Caco-2 (cell line): ENCODE data around the gene STUM. TPM values are rescaled to one million over a fixed set of nuclear protein-coding genes. Genes with fewer than 3 reads are reported as not detected.

ENCODE experiments used
- BruUV-seq: library from RNA; stranded (reverse); fragments of 400-500 nt; replicated peaks from 2 replicates; lab custom pipeline; 2021; lab: Mats Ljungman, UMichigan
- CTCF ChIA-PET: fragments of 300-600 bp; sonication (Branson Sonifier 250); formaldehyde crosslinking; loops from one replicate; lab custom pipeline; 2022; ENCODE audit warnings: antibody characterized with exemption; lab: Charles Lee
- POLR2A ChIA-PET: fragments of 300-600 bp; sonication (Branson Sonifier 250); formaldehyde crosslinking; loops from one replicate; lab custom pipeline; 2022; ENCODE audit warnings: antibody characterized with exemption; lab: Charles Lee
- DNase-seq, 2 experiments: peaks; one replicate each; pipeline versions ENCODE4 v3.0.0 to v3.0.0-alpha.2; 2020 to 2022
- H3K27me3 ChIP-seq: replicated peaks from 2 replicates; pipeline ENCODE4 v1.6.0; 2011; ENCODE audit warnings: low read length; ENCODE audit not compliant: control insufficient read depth, insufficient read depth
- H3K36me3 ChIP-seq: 2 replicates; pipeline ENCODE4 v1.5.1; 2011; ENCODE audit warnings: low read length; ENCODE audit not compliant: control insufficient read depth, insufficient read depth
- H3K4me1 ChIP-seq: fragments of 250-450 bp; sonication (Bioruptor Pico); 2 replicates; pipeline ENCODE4 v1.5.1; 2020; ENCODE audit warnings: mild to moderate bottlenecking
- H3K4me3 ChIP-seq: 2 replicates; pipeline ENCODE4 v1.5.1; 2011; ENCODE audit warnings: low read depth, mild to moderate bottlenecking, control low read depth, low read length
- H3K9me3 ChIP-seq: fragments of 250-450 bp; sonication (Bioruptor Pico); 2 replicates; pipeline ENCODE4 v1.5.1; 2020; ENCODE audit warnings: mild to moderate bottlenecking, moderate library complexity
- H3K27ac Mint-ChIP-seq: one replicate; pipeline ENCODE4 v1.8.0; 2022; ENCODE audit warnings: mixed read lengths; ENCODE audit not compliant: unreplicated experiment
- H3K27me3 Mint-ChIP-seq: one replicate; pipeline ENCODE4 v1.8.0; 2022; ENCODE audit warnings: mixed read lengths; ENCODE audit not compliant: insufficient read depth, unreplicated experiment
- H3K36me3 Mint-ChIP-seq: one replicate; pipeline ENCODE4 v1.8.0; 2022; ENCODE audit warnings: mild to moderate bottlenecking, mixed read lengths; ENCODE audit not compliant: insufficient read depth, unreplicated experiment
- H3K4me1 Mint-ChIP-seq: one replicate; pipeline ENCODE4 v1.8.0; 2022; ENCODE audit warnings: low read depth, mixed read lengths; ENCODE audit not compliant: unreplicated experiment
- H3K4me3 Mint-ChIP-seq: one replicate; pipeline ENCODE4 v1.8.0; 2022; ENCODE audit warnings: mild to moderate bottlenecking, moderate library complexity, mixed read lengths; ENCODE audit not compliant: unreplicated experiment
- H3K9me3 Mint-ChIP-seq: one replicate; pipeline ENCODE4 v1.8.0; 2022; ENCODE audit warnings: mixed read lengths; ENCODE audit not compliant: unreplicated experiment
- CTCF ChIP-seq, 2 experiments: fragments of 200-600 bp in 1 of 2; IDR thresholded peaks; 1 replicate in 1 of 2; 2 replicates in 1 of 2; pipeline versions ENCODE4 v1.5.1 to v1.8.0; 2011 to 2022; ENCODE audit warnings: antibody characterized with exemption in 1 of 2, control low read depth in 1 of 2, inconsistent platforms in 1 of 2, low read depth in 1 of 2, low read length in 1 of 2, mild to moderate bottlenecking in 1 of 2, moderate library complexity in 1 of 2; ENCODE audit not compliant: insufficient read depth in 1 of 2, severe bottlenecking in 1 of 2, unreplicated experiment in 1 of 2
- intact Hi-C: fragments of 100-400 bp; cut with micrococcal nuclease; formaldehyde crosslinking; loops from one replicate; pipeline ENCODE4 v1.10.0; 2022; ENCODE audit not compliant: unreplicated experiment
- total RNA-seq: library from RNA; stranded (reverse); gene quantifications from 2 replicates; pipeline ENCODE4 v1.2.3, GENCODE V29; 2022

Gene STUM
- total RNA-seq, 1 experiment from 2014 or later, result 1.7 TPM

DNA sequence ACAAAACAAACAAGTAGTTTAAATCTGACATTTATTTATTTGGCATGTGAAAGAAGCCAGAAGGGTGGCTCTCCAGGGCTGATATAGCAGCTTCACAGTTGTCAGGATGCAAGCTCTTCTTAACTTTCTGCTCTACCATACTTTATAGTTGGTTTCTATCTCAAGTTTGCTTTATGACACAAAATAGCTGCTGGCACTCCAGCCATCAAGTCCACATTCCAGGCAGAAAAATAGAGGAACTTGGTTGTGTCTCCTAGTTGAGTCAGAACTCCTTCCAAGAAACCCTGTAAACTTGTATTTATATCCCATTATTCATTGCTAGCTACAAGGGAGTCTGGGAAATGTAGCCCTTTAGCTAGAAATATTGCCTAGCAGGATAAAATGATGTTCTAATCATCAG, 24.0 kb upstream of the STUM start:
- Mint-ChIP-seq H3K4me1 (no peaks in the 10 kb centered on the region), H3K27ac (no peak overlapping the region), H3K36me3 (no peaks in the 10 kb centered on the region), H3K4me3 (no peak overlapping the region), H3K27me3 (no peaks in the 10 kb centered on the region), H3K9me3 (no peaks in the 10 kb centered on the region)
- POLR2A ChIA-PET, result no interaction called here
- CTCF ChIA-PET, result interaction anchor here (0.8 kb wide), 1 partner anchor 117 kb away, joined by 3 read pairs; the partner anchor contains the start of gene PARP1
- DNase-seq, result no peak
- TF ChIP-seq CTCF (IDR thresholded peaks at IDR 0.05; ENCODE audit: insufficient read depth in 1 of 2, low read depth in 1 of 2, low read length in 1 of 2, severe bottlenecking in 1 of 2, unreplicated experiment in 1 of 2), result no peak
- Histone ChIP-seq H3K4me1 (no peaks in the 10 kb centered on the region), H3K9me3 (no peaks in the 10 kb centered on the region), H3K27me3 (no peaks in the 10 kb centered on the region), H3K4me3 (no peak overlapping the region), H3K36me3 (no peaks in the 10 kb centered on the region)
- BruUV-seq, result no TSS peak
- intact Hi-C loops, result loop anchor here (5.0 kb wide), 1 partner anchor 47 kb away; no protein-coding TSS in a partner anchor

- Mint-ChIP-seq H3K4me3 (no peak overlapping the region), H3K36me3 (no peaks in the 10 kb centered on the region), H3K27ac (no peak overlapping the region), H3K4me1 (no peaks in the 10 kb centered on the region), H3K27me3 (no peaks in the 10 kb centered on the region), H3K9me3 (no peaks in the 10 kb centered on the region)
- DNase-seq, result no peak
- H3K4me1 ChIP-seq, result no peaks in the 10 kb centered on the region
- H3K27me3 ChIP-seq, result no peaks in the 10 kb centered on the region
- H3K9me3 ChIP-seq, result no peaks in the 10 kb centered on the region
- TF ChIP-seq CTCF (IDR thresholded peaks at IDR 0.05; ENCODE audit: insufficient read depth in 1 of 2, low read depth in 1 of 2, low read length in 1 of 2, severe bottlenecking in 1 of 2, unreplicated experiment in 1 of 2), result no peak
- ChIA-PET POLR2A (no interaction called here), CTCF (no interaction called here)
- no peak overlapping the region for H3K4me3 ChIP-seq
- intact Hi-C loops, result no loop called here
- no peaks in the 10 kb centered on the region for H3K36me3 ChIP-seq
- BruUV-seq, result no TSS peak
Observed at GRCh38 chr1:226525750-226526149, 22.8 kb upstream of the STUM start.

- CTCF ChIA-PET, result interaction anchor here (0.6 kb wide), 1 partner anchor 22 kb away, joined by 6 read pairs; the partner anchor contains the start of gene STUM
- Mint-ChIP-seq H3K27me3 (no peaks in the 10 kb centered on the region), H3K9me3 (no peaks in the 10 kb centered on the region), H3K36me3 (no peaks in the 10 kb centered on the region), H3K27ac (no peak overlapping the region), H3K4me1 (peaks cover 6% of the 10 kb centered on the region), H3K4me3 (no peak overlapping the region)
- peak; percentile 30 to 42 for DNase-seq
- Histone ChIP-seq H3K36me3 (no peaks in the 10 kb centered on the region), H3K4me3 (no peak overlapping the region), H3K27me3 (no peaks in the 10 kb centered on the region), H3K4me1 (peaks cover under 1% of the 10 kb centered on the region; the same call in 1 of the 2 replicates), H3K9me3 (no peaks in the 10 kb centered on the region)
- BruUV-seq, result no TSS peak
- TF ChIP-seq CTCF (IDR thresholded peaks at IDR 0.05; ENCODE audit: insufficient read depth in 1 of 2, low read depth in 1 of 2, low read length in 1 of 2, severe bottlenecking in 1 of 2, unreplicated experiment in 1 of 2), result no peak
- intact Hi-C loops, result no loop called here
- POLR2A ChIA-PET, result no interaction called here
Observed at GRCh38 chr1:226526801-226527595, 21.6 kb upstream of the STUM start.
